HG02970 (cell line): Measurements from ENCODE around the gene PTGES2.
"Not testable (repeated sequence)": the region's sequence is repeated elsewhere in the genome, so short reads cannot be mapped to it uniquely, and the experiment has no call there.

Source experiments
- ATAC-seq: cut with Tn5 transposase; IDR thresholded peaks from one replicate; pipeline ENCODE4 v1.9.1; 2021; ENCODE audit warnings: mild to moderate bottlenecking, moderate library complexity, moderate number of reproducible peaks; ENCODE audit not compliant: unreplicated experiment, low FRiP score

Gene PTGES2

DNA sequence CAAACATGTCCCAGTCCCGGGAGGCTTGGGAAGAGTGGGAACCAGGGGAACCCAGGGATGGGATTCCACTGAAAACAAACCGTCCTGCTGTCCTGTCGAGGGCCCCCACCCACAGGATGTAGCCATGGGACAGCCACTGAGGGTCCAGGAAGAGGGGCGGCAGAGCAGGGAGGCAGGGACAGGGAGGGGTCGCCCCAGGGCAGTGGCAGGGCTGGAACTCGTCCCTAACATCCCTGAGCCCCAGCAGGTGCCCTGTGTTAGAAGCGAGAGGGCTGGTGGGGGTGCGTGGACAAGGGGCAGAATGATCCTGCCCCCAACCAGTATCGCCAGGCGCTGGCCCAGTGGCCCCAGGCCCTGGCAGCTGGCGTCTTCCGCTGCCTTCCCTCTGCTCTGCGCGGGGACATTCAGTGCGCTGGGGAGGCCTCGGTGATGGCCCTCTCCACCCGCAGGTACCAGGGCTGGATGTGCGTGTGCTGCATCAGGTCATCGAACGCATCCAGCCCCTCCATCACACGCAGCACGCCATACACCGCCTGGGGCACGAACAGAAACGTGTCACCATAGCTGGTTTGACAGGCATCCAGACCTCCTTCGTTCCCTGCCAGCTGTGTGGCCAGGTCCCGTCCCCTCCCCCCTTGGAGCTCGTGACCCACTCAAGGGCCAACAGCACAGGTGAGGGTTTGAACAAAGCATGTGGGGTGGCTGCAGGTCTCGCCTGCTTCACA, 6.6 kb downstream of the PTGES2 start:
- no peak for ATAC-seq

DNA sequence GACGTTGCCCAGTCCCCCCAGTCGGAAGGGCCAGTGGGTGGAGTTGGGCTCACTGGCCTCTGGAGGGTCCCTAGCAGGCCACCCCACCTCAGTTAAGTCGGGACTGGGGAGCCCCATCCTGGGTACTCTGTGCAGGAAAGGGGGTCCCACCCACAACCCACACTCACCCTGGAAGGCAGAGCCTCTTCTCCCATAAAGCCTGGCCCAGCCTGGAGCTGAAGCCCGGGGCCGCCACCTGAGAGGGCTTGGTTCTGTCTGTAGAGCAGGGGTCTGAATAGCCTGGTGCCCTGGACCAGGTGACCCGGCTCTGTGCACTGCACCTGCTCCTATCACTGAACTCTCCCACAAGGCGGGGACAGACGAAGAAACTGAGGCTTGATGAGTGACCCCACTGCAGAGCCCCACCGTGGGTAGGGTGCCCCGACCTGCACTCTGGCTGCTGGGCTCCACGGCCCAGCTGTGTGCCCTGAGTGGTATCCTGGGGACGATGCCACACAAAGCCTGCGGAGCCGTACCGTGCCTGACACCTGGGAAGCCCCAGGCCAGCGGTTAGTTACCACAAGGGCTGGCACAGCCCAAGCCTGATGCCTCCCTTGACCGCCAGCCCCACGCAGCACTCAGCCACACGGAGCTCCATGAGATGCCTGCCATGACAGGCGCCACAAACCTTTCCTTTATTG, 7.3 kb downstream of the PTGES2 start:
- no peak for ATAC-seq

- ATAC-seq = no peak
These were observed 8.4 kb downstream of the PTGES2 start for GRCh38 chr9:128118971-128119665.

DNA sequence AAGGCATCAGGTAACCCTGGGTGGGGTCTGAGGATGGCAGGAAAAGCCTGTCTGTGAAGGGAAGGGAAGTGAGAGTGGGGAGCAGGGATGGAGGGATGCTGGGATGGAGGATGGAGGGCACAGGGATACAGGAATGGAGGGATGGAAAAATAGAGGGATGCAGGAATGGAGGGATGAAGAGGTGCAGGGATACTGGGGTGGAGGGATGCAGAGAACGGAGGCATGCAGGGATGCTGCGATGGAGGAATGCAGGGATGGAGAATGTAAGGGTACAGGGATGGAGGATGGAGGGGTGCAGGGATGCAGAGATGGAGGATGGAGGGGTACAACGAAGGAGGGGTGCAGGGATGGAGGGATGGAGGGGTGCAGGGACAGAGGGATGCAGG, 9.1 kb downstream of the PTGES2 start:
- no peak for ATAC-seq

GRCh38 chr9:128117613-128118471, 9.7 kb downstream of the PTGES2 start:
- ATAC-seq = peak; percentile 49

GRCh38 chr9:128116104-128117083, 11.1 kb downstream of the PTGES2 start:
- no peak for ATAC-seq

- no peak for ATAC-seq
These were observed 12.1 kb downstream of the PTGES2 start for GRCh38 chr9:128115187-128116103.

GRCh38 chr9:128114326-128115186, 13.0 kb downstream of the PTGES2 start:
- no peak for ATAC-seq

DNA sequence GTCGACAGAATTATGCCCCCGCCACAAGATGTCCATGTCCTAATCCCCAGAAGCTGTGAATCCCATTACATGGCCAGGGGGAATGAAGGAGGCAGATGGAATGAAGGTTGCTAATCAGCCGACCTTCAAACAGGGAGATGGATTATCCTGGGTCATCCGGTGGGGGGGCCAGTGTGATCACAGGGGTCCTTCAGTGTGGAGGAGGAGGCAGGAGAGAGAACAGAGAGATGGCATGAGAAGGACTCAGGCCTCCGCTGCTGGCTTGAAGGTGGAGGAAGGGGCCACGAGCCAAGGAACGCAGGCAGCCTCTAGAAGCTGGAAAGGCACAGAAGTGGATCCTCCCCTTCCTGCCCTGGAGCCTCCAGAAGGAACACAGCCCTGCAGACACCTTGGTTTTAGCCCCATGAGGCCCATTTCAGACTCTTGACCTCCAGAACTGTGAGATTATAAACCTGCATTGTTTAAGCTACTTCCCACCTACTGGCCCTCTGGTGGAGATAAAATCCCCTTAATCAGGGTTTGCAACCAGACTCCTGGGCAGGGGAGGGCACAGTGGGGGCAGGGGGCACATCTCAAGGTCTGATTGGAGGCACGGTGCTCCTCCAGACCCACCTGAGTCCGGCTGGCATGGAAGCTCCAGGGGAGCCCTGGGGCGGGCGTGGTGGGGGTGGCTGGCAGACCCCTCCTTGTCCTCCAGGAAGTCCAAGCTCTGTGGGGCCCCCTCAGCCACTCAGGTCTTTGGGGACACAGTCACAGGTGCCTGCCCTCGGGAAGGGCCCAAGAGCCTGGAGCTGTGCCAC, 13.8 kb downstream of the PTGES2 start:
- ATAC-seq = no peak

- not testable (repeated sequence) for ATAC-seq
These were observed 15.8 kb downstream of the PTGES2 start for GRCh38 chr9:128111726-128112125.

GRCh38 chr9:128109050-128109709, 18.3 kb downstream of the PTGES2 start:
- no peak for ATAC-seq

DNA sequence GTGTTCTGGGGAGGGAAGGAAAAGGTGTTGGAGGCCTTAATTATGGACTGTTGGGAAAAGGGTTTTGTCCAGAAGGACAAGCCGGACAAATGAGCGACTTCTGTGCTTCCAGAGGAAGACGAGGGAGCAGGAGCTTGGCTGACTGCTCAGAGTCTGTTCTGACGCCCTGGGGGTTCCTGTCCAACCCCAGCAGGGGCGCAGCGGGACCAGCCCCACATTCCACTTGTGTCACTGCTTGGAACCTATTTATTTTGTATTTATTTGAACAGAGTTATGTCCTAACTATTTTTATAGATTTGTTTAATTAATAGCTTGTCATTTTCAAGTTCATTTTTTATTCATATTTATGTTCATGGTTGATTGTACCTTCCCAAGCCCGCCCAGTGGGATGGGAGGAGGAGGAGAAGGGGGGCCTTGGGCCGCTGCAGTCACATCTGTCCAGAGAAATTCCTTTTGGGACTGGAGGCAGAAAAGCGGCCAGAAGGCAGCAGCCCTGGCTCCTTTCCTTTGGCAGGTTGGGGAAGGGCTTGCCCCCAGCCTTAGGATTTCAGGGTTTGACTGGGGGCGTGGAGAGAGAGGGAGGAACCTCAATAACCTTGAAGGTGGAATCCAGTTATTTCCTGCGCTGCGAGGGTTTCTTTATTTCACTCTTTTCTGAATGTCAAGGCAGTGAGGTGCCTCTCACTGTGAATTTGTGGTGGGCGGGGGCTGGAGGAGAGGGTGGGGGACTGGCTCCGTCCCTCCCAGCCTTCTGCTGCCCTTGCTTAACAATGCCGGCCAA, 19.1 kb downstream of the PTGES2 start:
- ATAC-seq = no peak

DNA sequence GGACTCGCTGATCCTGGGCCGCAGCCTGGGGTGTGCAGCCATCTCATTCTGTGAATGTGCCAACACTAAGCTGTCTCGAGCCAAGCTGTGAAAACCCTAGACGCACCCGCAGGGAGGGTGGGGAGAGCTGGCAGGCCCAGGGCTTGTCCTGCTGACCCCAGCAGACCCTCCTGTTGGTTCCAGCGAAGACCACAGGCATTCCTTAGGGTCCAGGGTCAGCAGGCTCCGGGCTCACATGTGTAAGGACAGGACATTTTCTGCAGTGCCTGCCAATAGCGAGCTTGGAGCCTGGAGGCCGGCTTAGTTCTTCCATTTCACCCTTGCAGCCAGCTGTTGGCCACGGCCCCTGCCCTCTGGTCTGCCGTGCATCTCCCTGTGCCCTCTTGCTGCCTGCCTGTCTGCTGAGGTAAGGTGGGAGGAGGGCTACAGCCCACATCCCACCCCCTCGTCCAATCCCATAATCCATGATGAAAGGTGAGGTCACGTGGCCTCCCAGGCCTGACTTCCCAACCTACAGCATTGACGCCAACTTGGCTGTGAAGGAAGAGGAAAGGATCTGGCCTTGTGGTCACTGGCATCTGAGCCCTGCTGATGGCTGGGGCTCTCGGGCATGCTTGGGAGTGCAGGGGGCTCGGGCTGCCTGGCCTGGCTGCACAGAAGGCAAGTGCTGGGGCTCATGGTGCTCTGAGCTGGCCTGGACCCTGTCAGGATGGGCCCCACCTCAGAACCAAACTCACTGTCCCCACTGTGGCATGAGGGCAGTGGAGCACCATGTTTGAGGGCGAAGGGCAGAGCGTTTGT, 19.9 kb downstream of the PTGES2 start:
- no peak for ATAC-seq

- no peak for ATAC-seq
These were observed 20.5 kb downstream of the PTGES2 start for GRCh38 chr9:128106940-128107467.
